ELF-1 (cell line): Measurements from ENCODE around the gene CTRB2.
"Not testable (repeated sequence)": the region's sequence is repeated elsewhere in the genome, so short reads cannot be mapped to it uniquely, and the experiment has no call there.

Source experiments
- DNase-seq: peaks from one replicate; pipeline ENCODE4 v3.0.0-alpha.2; 2016; ENCODE audit warnings: low read depth, low spot score

CTRB2 gene

DNA sequence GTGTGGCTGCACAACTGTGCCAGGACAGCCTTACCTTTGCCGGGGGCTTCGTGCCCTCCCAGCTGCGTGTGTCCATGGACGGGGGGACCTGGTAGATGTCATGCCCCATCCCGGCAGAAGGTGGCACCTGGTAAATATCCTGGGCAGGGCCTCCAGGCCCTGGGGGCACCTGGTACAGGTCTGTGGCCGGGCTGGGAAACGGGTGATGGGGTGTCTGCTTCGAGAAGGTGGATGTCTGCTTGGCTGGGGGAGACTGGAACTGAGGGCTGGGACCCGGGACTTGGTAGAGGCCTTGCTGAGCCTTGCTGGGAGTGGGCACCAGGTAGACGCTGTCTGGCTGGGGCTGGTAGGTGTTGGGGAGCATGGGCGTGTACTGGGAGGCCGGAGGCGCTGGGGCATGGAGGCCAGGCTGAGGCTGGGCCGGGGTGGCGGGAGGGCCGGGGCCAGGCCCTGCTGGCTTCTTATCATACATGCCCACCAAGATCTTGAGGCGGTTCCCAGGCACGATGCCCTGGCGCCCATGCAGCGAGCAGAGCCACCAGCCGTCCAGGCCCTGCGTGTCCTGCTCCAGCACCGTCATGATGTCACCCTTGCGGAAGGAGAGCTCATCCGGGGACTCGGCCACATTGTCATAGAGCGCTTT is 35.6 kb upstream of the CTRB2 start:
- not testable (repeated sequence) for DNase-seq

DNA sequence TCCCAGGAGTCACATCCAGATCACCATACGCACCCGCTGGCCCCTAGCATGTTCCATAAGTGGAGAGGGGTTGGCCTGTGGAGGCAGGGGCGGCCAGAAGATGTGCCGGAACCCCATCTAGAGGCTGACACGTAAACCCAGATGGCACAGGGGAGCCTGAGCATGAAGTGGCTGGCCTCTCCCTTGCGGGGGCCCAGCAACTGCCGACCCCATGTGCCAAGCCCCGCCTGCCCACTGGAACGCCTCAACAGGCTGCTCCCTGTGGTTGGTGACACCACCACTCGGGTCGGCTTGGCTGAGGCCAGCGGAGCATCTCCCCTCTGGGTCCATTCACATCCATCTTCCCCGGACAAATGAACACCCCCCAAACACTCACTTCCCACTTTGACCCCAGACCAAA is 35.0 kb upstream of the CTRB2 start:
- DNase-seq, result no peak

DNA sequence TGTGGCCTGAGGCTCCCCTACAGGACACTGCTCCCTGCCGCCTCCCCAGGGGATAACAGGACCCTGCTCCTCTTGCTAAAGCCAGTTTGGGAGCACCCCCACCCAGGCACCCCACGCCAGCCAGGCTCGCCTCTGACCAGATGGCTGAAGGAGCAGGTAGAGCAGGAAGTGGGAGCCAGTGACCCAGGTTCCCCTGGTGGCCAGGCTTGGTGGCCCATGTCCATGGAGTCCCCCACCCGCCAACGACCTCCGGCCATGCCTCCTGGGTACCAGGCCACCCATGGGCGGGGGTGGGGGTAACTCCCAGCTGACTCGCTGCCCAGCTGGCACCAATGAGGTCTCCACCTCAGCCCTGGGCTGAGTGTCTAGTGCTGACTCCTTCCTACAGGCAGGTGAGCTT is 34.5 kb upstream of the CTRB2 start:
- DNase-seq, result no peak

DNA sequence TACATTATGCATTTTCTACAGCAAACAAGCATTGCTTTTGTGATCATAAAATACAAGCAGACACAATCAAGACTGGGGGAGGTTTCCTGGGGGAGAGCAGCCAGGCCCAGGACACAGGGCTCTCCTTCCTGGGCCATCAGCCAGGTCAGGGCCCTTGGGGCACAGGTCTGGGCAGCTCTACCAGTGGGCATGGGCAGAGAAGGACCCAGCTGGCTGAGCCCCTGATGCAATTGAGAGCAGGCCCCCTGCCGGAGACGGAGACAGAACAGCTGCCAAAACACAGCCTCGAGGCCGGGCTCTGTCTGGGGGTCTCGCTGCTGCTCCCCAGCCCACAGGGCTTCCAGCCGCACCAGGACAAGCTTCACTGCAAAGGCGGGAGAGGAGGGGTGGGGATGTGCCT is 33.7 kb upstream of the CTRB2 start:
- not testable (repeated sequence) for DNase-seq

DNA sequence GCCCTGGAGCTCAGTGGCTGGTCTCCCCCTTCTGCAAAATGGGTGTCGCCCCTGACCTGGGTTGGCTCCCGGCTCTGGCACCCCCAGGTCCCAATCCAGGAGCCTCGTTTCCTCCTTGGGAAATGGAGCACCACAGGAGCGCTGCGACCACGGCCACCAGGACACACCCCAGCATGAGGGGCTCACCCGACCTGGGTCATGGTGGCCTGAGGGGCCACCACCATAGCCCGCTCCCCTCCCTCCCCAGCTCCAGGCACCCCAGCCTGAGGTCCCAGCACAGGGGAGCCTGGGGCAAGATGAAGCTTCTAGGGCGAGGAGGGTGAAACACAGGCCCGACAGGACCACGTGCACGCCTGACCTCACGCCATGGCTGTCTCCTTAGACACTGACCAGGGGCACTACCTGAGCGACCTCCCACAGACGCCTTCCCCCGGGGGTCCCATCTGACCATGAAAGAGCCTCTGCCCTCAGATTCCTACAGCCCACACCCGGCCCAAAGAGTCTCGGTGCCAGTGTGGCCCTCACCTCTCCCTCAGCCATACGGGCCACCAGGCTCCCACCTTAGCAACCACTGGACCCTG is 32.7 kb upstream of the CTRB2 start:
- DNase-seq, result no peak

DNA sequence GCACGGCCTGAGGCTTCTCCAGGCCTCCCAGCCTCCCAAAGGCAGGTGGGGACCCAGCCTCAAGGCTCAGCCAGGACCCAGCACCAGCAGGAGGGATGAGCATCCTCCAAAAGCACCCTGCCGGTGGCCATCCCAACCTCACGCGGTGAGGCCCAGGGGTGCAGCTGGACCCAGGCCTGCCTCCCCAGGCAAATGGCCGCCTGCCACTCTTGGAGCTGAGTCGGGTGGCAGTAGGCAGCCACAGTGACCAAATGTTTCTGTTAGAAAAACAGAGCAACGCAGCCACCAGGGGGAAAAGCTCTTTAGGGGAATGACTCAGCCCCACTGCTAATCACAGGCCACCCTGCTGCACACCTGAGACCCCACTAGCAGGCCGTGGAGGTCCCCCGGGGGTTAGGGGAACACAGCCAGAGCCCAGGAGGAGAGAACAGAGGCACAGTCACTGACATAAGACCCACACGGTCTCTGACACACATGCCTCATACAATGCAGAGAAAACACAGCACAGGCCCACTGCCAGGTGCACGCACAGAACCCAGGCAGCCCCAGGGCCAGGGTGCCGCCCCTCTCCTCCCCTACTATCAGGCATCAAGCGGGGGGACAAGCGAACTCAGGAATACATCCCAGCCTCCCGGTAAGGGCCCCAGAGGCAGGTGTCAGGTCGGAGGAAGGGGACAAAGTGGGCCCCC is 32.0 kb upstream of the CTRB2 start:
- no peak for DNase-seq

DNA sequence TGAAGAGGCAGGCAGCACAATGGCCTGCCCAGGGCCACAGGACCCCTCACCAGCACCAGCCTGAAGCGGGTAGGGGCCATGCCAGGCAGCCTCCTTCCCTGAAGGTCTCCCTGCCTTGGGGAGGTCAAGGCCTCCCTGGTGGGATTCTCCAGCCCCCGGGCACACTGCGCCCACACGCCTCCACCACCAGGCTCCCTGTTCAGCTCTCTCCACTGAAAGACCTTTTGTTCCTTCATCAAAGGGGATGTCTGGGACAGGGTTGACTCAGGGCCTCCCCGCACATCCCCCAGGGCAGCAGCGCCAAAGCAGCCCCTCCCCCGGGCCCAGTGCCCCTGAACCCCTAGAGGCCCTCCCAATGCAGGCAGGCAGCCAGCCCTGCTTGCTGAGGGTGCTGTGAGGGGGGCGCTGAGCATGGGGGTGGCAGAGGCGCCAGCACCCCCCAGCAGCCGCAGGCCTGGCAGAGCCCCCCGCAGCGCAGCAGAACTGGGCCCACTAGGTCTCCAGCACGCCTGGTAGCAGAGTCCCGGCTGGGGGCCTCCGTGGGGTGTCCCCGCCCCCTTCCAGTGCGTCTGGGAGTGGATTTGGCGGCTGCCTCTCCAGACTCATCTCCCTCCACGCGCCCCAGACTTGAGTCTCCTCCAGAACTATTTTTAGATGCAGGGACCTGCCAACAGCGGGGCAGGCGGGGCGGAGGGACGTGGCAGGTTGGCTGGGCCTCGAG is 31.3 kb upstream of the CTRB2 start:
- peak; percentile 43 for DNase-seq

DNA sequence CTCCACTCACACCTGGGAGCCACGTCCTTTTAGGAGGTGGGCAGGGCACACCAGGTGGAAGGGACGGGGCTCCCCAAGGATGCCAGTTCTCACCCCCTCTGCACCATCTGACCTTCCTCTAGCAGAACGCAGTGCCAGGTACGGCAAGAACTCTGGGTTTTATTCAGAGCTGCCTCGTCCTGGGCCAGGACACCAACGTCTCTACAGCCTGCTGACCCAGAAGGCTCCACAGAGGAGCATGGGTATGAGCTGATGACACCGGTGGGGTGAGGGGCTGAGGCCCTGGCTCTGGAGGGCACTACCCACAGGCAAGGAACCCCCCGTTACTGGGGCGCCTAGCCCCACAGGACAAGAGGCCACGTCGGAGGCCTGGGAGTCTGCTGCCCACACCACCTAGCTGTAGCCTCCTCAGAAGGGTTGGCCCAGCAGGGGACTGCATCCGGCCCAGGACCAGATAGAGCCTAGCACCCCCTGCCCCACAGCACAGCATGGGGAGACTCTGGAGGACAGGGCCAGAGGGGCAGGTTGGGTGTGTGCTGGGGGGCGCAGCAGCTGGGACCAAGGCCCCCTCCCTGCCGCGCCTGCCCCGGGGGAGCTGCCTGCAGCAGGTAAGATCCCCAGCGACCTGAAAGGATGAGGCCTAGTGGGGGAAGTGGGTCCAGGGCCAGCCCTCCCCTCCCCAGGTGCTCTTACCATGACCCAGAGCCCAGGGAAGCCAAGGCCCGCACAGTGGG is 30.6 kb upstream of the CTRB2 start:
- DNase-seq, result no peak

DNA sequence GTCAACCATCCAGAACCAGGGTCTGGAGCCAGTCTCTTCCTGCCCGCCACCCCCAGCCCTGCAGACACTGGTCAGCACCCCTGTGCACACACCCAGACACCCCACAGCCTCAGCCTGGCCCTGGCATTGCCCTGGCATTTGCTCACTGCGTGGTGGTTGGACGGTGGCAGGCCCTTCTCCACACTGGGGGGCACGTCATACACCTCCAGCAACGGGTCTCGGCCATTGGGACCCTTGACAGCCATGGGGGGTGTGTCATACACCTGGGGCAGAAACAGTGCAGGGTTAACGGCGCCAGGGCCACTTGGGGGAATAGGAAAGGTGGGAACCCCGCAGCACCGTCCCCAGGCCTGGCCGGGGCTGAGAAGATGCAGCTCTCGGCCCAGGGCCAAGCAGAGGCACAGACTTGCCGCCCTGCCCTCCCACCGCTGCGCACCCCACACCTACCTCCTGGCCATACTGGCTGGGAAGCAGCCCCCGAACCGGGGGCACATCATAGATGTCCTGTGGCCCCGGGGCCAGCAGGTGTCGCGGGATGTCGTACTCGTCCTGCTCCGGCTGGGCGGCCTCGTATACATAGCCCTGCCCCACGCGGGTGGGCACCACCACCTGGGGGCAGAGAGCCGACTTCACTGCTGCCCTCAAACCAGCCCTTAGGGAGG is 29.9 kb upstream of the CTRB2 start:
- DNase-seq, result no peak

DNA sequence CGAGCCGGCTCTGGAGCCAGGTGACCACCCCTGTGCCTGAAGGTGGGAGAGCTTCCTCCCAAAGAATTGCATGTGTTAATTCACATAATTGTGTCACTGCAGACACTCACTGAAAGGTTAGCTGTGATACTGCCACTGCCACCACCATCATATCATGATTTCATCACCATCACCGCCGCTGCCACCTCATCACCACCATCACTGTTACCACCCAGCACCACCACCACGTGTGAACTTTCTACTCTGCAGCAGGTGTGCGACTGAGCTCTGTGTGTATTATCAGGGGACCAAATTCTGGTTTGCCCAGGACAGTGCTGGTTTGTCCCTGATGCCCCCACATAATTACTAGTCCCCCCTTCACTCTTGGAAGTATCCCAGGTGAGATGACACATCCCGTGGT is 29.3 kb upstream of the CTRB2 start:
- no peak for DNase-seq

DNA sequence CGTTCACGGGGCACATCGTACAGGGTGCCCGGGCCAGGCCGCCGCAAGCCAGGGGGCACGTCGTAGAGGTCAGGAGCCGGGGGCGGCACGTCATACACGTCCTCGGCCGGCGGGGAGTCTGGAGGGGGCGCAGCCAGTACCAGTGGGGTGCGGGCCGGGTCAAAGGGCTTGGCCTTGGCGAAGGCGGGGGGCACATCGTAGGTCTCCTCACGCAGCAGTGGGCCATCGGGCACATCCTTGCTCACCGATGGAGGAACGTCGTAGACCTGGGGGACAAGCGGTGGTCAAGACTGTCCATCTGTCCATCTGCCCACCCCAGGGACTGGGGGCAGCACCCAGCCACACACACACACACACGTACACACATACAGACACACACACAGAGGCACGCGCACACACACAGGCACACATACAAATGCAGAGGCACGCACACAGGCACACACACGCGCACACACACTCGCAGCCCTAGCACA is 28.8 kb upstream of the CTRB2 start:
- DNase-seq, result no peak

DNA sequence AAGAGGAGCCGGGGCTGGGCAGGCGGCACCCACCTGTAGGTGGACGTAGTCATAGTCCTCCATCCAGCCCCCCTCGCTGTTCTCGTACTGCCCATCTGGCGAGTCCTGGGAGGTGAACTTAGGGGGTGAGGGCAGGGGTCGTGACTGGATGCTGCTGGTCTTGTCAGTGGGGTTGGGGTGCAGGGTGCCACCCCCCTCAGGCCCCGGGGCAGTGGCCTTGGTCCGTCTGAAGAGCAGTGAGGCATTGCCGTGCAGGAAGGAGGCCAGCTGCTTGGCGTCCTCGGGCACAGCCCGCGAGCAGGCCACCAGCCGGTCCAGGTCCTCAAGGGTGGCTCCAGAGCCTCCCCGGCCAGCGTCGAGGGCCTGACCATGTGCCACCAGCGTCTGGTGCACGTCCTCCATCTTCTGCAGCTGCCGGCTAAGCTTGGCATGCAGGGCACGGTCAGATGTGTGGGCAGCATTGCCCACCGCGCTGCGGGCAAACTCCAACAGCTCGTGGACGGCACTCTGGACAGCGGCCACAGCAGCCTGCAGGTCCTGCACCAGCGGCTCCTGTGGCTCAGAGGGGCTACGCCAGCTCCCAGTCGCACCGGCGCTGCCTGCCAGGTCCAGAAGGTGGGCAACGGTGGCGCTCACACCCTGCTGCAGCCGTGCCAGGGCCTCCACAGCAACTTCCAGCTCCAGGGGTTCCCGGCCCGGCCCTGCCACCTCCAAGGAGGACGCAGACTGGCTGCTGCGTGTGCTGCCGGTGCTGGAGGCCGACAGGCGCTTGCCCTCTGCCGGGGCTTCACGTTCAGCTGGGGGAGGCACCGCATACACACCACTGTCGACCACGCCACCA is 28.1 kb upstream of the CTRB2 start:
- no peak for DNase-seq

DNA sequence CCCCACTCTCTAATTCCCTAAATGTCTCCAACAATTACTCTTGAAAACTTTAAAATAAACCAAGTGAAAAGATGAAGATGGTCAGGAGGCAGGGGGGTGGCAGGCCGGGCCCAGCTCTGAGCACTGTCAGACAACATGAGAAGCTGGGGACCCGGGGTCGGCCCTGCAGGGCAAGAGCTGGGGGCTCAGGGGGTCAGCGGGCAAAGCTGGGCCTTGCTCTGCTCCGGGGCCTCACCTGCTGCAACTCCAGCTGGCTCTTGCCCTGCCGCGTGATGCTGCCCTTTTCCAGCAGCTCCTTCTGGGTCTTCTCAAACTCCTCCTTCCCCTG is 26.6 kb upstream of the CTRB2 start:
- no peak for DNase-seq

DNA sequence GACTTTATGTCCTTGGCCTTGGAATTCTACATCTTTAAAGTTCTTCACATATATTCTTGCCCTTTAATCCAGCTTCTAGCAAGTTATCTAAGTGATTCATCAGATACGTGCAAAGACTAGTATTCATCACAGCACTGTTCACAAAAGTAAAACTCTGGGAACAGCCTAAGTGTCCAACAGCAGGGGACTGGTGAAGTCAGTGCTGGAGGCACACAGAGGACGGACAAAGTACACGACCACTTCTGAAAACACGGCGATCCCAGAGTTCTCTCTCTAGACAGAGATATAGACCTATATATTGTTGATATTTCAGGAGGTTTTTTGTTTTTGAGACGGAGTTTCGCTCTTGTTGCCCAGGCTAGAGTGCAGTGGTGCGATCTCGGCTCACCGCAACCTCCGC is 24.6 kb upstream of the CTRB2 start:
- DNase-seq, result no peak

DNA sequence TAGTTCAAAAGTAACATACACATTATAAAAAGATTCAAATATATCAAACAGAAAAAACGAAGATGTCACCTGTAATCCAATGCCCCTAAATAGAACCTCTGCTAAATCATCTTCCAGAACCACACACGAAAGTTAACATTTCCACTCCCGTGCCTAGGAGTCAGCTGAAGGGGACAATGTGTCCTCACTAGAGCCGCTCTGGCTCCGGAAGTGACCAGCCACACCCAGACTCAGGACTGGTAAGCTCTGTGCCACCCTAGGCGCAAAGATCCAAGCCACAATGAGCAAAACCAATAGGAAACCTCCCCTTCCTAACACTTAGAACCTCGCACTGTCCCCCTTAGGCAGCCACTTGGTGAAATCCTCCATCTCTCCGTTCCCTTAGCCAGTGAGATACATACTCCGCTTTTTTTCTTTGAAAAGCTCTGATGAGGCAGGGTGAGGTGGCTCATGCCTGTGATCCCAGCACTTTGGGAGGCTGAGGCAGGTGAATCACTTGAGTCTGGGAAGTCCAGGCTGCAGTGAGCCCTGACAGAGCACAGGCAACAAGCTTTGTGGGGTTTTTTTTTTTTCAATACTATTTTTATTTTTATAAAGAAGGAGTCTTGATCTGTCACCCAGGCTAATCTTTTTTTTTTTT is 23.6 kb upstream of the CTRB2 start:
- DNase-seq, result no peak

DNA sequence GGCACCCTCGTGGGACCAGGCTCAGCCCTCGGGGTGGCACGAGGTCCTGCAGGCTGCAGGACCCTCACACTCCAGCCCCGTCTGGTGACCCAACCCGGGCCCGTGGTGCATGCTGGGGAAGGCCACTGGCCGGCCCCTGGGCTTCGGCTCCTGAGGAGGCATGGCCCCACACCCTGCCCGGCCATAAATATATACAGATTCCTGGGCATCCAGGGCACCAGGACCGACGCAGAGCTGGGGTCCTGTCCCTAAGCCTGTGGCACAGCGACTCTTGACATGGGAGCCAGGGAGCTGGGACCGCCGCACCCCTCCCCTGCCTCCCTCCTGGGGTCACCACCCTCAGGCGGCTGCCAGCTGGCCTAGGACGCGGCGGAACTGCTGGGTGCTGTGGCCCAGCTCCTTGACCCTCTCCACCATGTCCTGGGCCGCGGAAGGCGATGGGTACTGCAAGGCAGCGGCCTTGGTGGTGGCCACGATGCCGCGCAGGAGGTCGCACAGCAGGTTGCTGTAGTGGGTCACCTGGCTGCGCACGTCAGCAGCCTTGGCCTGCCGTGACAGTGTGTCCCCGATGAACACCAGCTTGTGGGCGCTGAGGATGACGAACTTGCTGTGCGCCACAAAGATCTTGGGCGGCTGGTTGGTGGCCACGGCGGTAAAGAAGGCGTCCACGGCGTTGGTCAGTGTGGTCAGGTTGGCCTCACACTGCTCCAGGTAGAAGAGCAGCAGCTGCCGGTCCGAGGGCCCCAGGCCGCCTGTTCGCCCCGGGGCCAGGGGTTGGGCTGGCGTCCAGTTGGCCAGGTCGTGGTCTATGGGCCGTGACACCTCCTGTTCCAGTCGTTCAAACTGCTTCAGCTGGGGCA is 22.4 kb upstream of the CTRB2 start:
- no peak for DNase-seq

DNA sequence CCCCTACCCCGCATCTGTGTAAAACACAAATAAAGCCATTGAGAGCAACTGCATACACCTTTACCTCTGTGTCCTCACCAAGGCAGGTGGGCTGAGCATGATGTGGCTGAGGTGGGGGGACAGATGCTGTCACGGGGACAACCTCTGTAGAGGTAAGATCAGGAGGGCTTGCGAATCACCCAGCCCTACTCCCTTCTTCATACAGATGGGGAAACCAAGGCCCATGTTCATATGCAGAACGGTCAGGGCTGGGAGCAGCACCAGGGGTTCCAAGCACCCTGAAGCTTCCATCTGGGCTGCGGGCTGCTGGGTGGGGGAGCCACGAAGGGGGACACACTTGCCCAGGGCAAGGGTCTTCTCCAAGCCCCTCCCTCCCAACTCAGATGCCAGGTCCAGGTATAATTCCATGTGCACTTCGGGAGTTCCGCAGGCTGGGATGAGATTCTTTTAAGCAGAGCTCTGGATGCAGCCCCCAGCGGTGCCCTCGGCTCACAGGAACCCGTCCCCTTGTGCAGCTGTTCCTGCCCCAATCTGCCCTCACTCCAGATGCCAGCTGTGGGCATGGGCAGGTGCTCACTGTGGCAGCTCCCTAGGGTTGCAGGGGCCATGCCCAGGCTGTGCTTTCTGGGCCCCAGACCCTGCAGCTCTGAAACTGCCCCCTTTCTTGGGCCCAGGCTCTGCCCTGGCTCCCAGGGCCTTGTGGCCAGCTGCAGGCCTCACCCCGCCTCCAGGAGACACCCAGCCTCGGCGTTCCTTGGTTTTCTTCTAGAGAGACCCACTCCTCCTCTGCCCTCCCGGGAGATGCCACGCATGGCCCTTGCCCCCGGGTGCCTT is 21.4 kb upstream of the CTRB2 start:
- DNase-seq, result no peak
